BJ (cell line): ENCODE measurements around the gene HIF3A. TPM values are rescaled to one million over a fixed set of nuclear protein-coding genes. Genes with fewer than 3 reads are reported as not detected.
"Not testable (repeated sequence)": the region's sequence is repeated elsewhere in the genome, so short reads cannot be mapped to it uniquely, and the experiment has no call there.

Experiments used
- CTCF ChIA-PET: fragments of 350-600 bp; formaldehyde crosslinking; extraction: SDS; loops from one replicate; lab custom pipeline; 2021; ENCODE audit warnings: antibody characterized with exemption, inconsistent platforms; lab: Yijun Ruan, JAX
- POLR2A ChIA-PET: fragments of 300-600 bp; sonication (Branson Sonifier 250); formaldehyde crosslinking; extraction: SDS; loops from one replicate; lab custom pipeline; 2021; ENCODE audit warnings: antibody characterized with exemption; lab: Charles Lee
- DNase-seq: peaks from one replicate; pipeline ENCODE4 v3.0.0-alpha.2; 2011; ENCODE audit warnings: low read depth
- H3K27me3 ChIP-seq: 2 replicates; pipeline ENCODE4 v1.6.0; 2011; ENCODE audit warnings: low read length; ENCODE audit not compliant: control insufficient read depth, insufficient read depth
- H3K36me3 ChIP-seq: 2 replicates; pipeline ENCODE4 v1.5.1; 2011; ENCODE audit warnings: low read length; ENCODE audit not compliant: control insufficient read depth, insufficient read depth
- H3K4me3 ChIP-seq: 2 replicates; pipeline ENCODE4 v1.5.1; 2011; ENCODE audit warnings: low read depth, mild to moderate bottlenecking, control low read depth, low read length
- polyA plus RNA-seq: library from polyadenylated mRNA; depleted of rRNA; stranded (reverse); fragments of >200 nt; gene quantifications from 2 replicates; pipeline ENCODE4 v1.2.3, GENCODE V29; 2011
- TF ChIP-seq, protein P1 (sequence below): IDR thresholded peaks from 2 replicates; pipeline ENCODE4 v1.5.1; 2011; ENCODE audit warnings: low read depth, mild to moderate bottlenecking, control low read depth, inconsistent platforms, low read length, moderate library complexity; ENCODE audit not compliant: insufficient read depth

The HIF3A gene
- polyA plus RNA-seq, 1 experiment = not detected

DNA sequence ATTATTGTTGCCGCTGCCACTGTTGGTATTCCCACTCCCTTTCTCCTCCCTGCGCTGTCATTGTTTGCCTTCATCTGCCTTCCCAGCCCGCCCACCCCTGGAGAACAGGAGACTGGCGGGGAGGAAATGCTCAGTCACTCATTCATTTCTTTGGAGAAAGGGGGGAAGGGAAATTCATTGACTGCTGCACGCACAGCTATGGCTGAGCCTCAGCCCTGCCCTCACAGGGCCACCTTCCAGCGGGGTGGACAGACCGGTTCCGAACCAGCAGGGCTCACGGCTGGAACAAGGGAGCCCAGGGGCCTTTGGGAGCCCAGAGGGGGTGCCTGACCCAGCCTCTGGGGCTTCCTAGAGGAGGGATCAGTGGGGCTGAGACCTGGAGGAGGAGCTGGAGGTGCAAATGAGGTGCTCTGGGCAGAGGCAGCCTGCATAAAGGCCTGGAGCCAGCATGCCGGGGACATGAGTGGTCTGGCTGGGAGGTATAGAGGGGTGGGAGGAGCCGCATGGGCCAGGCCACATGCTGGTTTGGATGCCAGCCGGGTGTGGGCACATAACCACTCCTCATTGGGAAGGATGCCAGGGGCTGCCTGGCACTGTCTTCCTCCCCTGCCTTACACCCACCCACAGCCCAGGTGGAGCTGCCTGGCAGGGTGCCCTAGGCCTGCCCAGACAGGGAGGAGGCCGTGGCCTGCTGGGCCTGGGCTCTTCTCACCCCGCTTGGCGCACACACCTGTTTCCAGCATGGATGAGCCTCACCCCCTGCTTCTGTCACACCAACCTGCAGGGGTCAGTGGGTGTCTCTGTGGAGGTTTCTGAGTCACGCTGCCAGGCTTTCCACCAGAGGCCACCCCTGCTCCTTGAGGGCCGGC, 76.9 kb downstream of the HIF3A start:
- POLR2A ChIA-PET = no interaction called here
- CTCF ChIA-PET = interaction anchor here (2.1 kb wide), 1 partner anchor 12 kb away, joined by 5 read pairs; no protein-coding TSS in a partner anchor
- H3K27me3 ChIP-seq = no peaks in the 10 kb centered on the region
- H3K36me3 ChIP-seq = peaks cover 8% of the 10 kb centered on the region; the same call in 1 of the 2 replicates
- no peak for DNase-seq
- TF ChIP-seq, protein P1, sequence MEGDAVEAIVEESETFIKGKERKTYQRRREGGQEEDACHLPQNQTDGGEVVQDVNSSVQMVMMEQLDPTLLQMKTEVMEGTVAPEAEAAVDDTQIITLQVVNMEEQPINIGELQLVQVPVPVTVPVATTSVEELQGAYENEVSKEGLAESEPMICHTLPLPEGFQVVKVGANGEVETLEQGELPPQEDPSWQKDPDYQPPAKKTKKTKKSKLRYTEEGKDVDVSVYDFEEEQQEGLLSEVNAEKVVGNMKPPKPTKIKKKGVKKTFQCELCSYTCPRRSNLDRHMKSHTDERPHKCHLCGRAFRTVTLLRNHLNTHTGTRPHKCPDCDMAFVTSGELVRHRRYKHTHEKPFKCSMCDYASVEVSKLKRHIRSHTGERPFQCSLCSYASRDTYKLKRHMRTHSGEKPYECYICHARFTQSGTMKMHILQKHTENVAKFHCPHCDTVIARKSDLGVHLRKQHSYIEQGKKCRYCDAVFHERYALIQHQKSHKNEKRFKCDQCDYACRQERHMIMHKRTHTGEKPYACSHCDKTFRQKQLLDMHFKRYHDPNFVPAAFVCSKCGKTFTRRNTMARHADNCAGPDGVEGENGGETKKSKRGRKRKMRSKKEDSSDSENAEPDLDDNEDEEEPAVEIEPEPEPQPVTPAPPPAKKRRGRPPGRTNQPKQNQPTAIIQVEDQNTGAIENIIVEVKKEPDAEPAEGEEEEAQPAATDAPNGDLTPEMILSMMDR = no peak
- H3K4me3 ChIP-seq = no peak overlapping the region

- no peak for DNase-seq
- Histone ChIP-seq H3K27me3 (no peaks in the 10 kb centered on the region), H3K36me3 (peaks cover 8% of the 10 kb centered on the region; the same call in 1 of the 2 replicates), H3K4me3 (no peak overlapping the region)
- POLR2A ChIA-PET = no interaction called here
- CTCF ChIA-PET = interaction anchor here (2.1 kb wide), 1 partner anchor 11 kb away, joined by 5 read pairs; no protein-coding TSS in a partner anchor
- TF ChIP-seq, protein P1 = no peak
Measured at GRCh38 chr19:46374536-46375475, 78.0 kb downstream of the HIF3A start.

DNA sequence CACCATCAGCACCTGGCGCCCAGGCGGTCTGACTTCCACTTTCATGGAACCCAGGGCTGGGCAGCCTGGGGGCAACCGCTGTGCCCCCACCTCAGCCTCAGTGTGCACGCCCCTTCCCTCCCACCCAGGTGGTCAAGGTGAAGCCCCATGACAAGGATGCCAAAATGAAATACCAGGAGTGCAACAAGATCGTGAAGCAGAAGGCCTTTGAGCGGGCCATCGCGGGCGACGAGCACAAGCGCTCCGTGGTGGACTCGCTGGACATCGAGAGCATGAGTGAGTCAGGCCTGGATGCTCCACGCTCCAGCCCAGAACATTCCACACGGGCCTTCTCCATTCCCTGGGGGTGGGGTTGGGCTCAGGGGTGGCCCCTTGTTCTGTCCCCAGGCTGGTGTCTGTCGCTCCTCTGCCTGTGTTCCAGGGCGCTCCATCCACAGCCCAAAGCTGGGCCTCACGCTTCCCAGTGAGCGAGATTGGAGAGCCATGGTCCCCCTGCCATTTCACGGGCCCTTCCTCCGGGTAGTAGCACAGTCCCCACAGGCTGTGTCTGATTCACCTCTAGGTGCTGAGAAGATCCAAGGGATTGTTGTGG, 78.7 kb downstream of the HIF3A start:
- CTCF ChIA-PET = interaction anchor here (0.7 kb wide), 1 partner anchor 72 kb away, joined by 3 read pairs; no protein-coding TSS in a partner anchor
- DNase-seq, H3K36me3 ChIP-seq, H3K27me3 ChIP-seq, H3K4me3 ChIP-seq, POLR2A ChIA-PET: not testable (repeated sequence)

DNA sequence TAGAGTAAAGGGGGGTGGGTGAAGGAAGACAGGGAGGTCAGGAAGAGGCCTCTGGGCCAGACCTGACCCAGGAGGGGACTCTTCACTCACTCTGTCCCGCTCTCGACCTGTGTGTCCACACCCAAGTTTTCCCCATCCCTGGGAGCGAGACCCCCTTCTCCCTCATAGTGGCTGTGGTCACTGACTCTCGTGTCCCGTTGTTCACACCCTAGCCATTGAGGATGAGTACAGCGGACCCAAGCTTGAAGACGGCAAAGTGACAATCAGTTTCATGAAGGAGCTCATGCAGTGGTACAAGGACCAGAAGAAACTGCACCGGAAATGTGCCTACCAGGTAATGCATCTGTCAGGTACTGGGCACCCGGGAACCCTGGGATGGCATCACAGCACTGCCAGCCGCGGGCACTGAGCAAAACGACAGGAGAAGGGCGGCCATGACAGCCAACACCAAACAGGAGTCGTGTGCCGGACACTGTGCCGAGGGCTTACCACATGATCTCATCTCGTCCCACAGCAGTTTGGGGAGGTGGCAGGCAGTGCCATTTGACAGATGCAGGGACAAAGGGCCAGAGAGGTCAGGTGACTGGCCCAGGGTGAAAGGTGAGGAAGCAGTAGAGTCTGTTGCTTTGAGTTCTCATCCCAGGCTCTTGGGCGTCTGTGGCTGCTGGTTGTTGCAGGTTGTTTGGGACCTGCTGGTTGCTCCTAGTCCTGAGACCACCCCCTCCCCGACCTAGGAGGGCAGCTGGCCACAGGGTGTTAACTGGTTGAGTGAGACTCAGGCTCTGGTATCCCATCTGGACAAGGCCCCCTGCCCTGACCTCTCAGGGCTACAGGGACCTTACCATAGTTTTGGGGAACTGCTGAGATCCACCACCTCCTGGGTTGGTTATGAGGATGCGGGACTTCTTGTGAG, 79.7 kb downstream of the HIF3A start:
- TF ChIP-seq, protein P1 = no peak
- peaks cover 8% of the 10 kb centered on the region; the same call in 1 of the 2 replicates for H3K36me3 ChIP-seq
- ChIA-PET CTCF (interaction anchor here (0.7 to 1.9 kb wide), 3 partner anchors 20 to 137 kb away, joined by 3 to 5 read pairs (median 4); no protein-coding TSS in a partner anchor), POLR2A (no interaction called here)
- H3K27me3 ChIP-seq = no peaks in the 10 kb centered on the region
- no peak overlapping the region for H3K4me3 ChIP-seq
- DNase-seq = no peak
